GM12872 (cell line): ENCODE data around the gene RGP1.

ENCODE experiments used
- CTCF ChIP-seq: IDR thresholded peaks from 3 replicates; pipeline ENCODE4 v1.5.1; 2011; ENCODE audit warnings: low read depth, mild to moderate bottlenecking, low read length, moderate library complexity; ENCODE audit not compliant: insufficient read depth

RGP1 gene

GRCh38 chr9:35781066-35781465 lies 32.0 kb downstream of the RGP1 start:
- TF ChIP-seq CTCF, result no peak

- TF ChIP-seq CTCF, result no peak
Observed at GRCh38 chr9:35783418-35783817, 34.3 kb downstream of the RGP1 start.

GRCh38 chr9:35789541-35789940 lies 40.5 kb downstream of the RGP1 start:
- TF ChIP-seq CTCF, result no peak

GRCh38 chr9:35790025-35790384 lies 40.9 kb downstream of the RGP1 start:
- TF ChIP-seq CTCF, result no peak

- TF ChIP-seq CTCF, result peak; percentile 90
Observed at GRCh38 chr9:35790385-35791296, 41.6 kb downstream of the RGP1 start.

- TF ChIP-seq CTCF, result no peak
Observed at GRCh38 chr9:35791297-35791921, 42.3 kb downstream of the RGP1 start, which contains the start of gene NPR2. Gene NPR2 (plus strand): TSS chr9:35791591. CDS start chr9:35792409, 818 bp downstream.

- no peak for TF ChIP-seq CTCF
Observed at GRCh38 chr9:35792024-35792813, 43.1 kb downstream of the RGP1 start.
